ENCODE data around the gene ST13.

DNA sequence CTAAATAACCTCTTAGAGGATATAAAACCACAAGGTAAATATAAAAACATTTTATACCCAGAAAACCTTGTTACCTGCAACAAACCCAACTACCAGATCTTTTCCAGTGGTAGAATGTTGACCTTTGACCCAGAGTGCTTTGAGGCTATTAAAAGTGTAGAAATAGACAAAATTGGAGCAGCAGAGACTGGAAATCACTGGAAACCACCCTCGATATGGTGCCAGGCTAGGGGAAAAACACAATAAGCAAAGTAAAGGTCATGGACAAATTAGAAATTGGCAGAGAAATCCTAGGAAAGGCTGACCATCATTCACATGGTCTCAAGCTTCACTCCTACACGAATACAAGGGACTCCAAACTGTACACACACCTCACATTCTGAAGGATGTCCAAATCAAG, 64.0 kb downstream of the ST13 start:
- TF ChIP-seq, protein P1, sequence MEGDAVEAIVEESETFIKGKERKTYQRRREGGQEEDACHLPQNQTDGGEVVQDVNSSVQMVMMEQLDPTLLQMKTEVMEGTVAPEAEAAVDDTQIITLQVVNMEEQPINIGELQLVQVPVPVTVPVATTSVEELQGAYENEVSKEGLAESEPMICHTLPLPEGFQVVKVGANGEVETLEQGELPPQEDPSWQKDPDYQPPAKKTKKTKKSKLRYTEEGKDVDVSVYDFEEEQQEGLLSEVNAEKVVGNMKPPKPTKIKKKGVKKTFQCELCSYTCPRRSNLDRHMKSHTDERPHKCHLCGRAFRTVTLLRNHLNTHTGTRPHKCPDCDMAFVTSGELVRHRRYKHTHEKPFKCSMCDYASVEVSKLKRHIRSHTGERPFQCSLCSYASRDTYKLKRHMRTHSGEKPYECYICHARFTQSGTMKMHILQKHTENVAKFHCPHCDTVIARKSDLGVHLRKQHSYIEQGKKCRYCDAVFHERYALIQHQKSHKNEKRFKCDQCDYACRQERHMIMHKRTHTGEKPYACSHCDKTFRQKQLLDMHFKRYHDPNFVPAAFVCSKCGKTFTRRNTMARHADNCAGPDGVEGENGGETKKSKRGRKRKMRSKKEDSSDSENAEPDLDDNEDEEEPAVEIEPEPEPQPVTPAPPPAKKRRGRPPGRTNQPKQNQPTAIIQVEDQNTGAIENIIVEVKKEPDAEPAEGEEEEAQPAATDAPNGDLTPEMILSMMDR (tag by site-specific recombination; IDR thresholded peaks at IDR 0.05): no peak
- no peak for TF ChIP-seq SP2 (tag by site-specific recombination; IDR thresholded peaks at IDR 0.05)
- TF ChIP-seq, protein P2, sequence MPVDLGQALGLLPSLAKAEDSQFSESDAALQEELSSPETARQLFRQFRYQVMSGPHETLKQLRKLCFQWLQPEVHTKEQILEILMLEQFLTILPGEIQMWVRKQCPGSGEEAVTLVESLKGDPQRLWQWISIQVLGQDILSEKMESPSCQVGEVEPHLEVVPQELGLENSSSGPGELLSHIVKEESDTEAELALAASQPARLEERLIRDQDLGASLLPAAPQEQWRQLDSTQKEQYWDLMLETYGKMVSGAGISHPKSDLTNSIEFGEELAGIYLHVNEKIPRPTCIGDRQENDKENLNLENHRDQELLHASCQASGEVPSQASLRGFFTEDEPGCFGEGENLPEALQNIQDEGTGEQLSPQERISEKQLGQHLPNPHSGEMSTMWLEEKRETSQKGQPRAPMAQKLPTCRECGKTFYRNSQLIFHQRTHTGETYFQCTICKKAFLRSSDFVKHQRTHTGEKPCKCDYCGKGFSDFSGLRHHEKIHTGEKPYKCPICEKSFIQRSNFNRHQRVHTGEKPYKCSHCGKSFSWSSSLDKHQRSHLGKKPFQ (tag by site-specific recombination; IDR thresholded peaks at IDR 0.05): no peak
- no peak for TF ChIP-seq HOXA7 (CRISPR knock-in tag; IDR thresholded peaks at IDR 0.05; ENCODE audit: borderline replicate concordance)

All from HEK293 (cell line).